Measurements from ENCODE around the gene IRGC.

GRCh38 chr19:43719378-43719868, 3.5 kb downstream of the IRGC start:
- TF ChIP-seq CTCF (IDR thresholded peaks at IDR 0.05) = no peak
- TF ChIP-seq POLR2A (IDR thresholded peaks at IDR 0.05) = no peak
- TF ChIP-seq EP300 (IDR thresholded peaks at IDR 0.05) = no peak
